HG03103 (cell line): Measurements from ENCODE around the gene TYMP.
A peak's percentile ranks its signal among the peaks of the same experiment; 100 is the strongest.

Source experiments
- ATAC-seq: cut with Tn5 transposase; IDR thresholded peaks from one replicate; pipeline ENCODE4 v1.9.1; 2021; ENCODE audit warnings: low read depth; ENCODE audit not compliant: unreplicated experiment

TYMP gene

GRCh38 chr22:50563413-50564160, 33.8 kb upstream of the TYMP start:
- ATAC-seq = no peak

DNA sequence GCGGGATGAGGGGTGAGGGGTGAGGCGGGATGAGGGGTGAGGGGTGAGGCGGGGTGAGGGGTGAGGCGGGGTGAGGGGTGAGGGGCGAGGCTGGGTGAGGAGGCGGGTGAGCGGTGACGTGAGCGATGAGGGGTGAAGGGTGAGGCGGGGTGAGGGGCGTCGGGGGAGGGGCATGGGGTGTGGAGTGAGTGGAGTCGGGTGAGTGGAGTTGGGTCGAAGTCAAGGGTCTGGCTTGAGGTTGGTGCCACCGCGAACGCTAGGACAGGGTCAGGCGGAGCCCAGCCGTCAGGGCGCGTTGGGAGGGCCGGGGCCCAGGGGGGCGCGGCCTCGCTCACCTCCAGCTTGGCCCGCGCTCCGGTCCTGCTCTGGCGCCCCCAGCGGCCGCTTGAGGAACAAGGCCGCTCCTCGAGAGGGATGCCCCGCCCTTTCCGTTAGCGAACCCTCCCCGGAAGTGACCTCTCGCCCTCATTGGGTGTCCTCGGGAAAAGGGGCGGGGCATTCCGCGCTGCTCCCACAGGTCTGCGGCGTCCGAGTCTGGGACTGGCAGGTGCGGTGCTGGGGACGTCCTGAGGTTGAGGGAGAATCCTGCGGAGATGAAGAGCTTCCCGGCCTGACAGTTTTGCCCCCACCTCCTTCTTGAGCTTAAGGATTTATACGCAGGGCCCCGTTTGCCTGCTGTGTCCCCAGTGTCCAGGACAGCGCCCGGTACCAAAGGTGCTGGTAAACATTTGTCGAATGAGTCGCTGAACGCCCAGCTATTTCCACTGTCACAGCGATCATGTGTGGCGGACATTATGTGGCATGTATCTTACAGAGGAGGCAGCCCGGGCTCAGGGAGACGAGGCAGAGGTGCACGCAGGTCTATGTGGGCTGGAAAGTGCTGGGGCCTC, 33.0 kb upstream of the TYMP start, which contains the start of gene SYCE3:
Gene SYCE3, minus strand, starts transcription at position 397 of the 890 bp plus-strand sequence. CDS start 6,514 bp downstream, outside the sequence.
- ATAC-seq = peak; percentile 86

- ATAC-seq = no peak
These were observed 31.9 kb upstream of the TYMP start for GRCh38 chr22:50561401-50562358.

- ATAC-seq = no peak
These were observed 30.2 kb upstream of the TYMP start for GRCh38 chr22:50560034-50560433.

- ATAC-seq = no peak
These were observed 26.9 kb upstream of the TYMP start for GRCh38 chr22:50556703-50557102.

DNA sequence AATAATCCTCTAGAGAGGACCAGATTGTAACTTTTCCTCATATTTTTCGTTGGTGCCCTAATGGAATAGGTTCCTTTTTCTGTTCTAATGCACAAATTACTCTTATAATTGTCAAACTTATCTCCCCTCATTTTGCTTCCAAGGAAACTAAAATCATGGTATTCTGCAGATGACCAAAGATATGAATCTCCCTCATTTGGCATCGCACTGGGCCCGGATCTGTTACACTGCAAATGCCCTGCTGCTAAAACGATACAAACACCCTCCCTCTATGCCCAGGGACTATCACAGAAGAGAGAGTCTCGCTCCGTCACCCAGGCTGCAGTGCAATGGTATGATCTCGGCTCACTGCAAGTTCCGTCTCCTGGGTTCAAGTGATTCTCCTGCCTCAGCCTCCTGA, 23.5 kb upstream of the TYMP start:
- ATAC-seq = no peak

DNA sequence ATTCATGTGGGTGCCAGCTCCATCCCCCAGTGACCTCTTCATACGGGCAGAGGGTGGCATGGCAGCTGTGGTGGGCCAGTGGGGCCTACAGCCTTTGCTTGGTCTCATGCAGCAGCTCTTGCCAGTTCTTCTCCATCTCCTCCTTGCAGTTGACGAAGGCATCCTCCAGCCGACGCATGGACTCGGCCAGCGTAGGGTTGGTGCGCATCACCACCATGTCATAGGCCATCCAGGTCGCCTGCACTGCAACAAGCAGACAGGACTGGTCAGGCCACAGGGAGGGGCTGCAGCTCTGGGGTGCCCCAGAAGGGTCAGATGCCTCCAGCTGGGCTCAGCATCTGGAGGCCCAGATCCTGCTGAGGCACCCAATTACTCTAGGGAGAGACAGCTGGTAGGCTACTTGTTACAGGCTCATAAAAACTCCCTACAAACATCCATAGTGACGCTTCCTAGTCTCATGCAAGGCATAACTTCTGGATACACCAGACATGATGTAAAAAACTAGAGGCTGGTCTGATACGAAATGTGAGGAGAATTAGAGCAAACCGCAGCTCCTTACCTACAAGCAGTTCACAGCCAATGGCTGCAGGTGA, 21.4 kb upstream of the TYMP start:
- no peak for ATAC-seq

DNA sequence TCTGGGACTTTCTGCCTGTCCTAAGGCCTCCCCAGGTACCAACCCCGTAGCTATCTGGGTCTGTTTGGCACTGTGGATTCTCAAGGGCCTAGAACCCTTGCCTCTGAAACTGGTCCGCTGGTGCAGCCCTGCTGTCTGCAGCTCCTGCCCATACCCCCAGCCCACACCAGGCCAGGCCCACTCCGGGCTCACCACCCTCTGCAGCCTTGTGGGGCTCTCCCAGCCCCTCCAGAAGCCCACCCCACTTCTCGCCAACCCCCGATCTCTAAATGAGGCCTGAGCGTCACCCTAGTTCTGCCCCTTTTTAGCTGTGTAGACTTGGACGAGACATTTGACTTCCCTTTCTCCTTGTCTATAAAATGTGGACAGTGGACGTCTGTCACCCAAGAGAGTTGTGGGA, 20.6 kb upstream of the TYMP start:
- no peak for ATAC-seq

DNA sequence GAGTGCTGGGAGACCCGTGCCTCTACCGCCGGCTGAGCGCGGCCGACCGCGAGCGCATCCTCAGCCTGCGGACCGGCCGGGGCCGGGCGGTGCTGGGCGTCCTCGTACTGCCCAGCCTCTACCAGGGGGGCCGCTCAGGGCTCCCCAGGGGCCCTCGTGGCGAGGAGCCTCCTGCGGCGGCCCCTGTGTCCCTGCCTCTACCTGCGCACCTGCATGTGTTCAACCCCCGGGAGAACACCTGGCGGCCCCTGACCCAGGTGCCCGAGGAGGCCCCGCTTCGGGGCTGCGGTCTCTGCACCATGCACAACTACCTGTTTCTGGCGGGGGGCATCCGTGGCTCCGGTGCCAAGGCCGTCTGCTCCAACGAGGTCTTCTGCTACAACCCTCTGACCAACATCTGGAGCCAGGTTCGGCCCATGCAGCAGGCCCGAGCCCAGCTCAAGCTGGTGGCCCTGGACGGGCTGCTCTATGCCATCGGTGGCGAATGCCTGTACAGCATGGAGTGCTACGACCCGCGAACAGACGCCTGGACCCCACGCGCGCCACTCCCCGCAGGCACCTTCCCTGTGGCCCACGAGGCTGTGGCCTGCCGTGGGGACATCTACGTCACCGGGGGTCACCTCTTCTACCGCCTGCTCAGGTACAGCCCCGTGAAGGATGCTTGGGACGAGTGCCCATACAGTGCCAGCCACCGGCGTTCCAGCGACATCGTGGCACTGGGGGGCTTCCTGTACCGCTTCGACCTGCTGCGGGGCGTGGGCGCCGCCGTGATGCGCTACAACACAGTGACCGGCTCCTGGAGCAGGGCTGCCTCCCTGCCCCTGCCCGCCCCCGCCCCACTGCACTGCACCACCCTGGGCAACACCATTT, 19.3 kb upstream of the TYMP start:
- no peak for ATAC-seq

- no peak for ATAC-seq
These were observed 18.5 kb upstream of the TYMP start for GRCh38 chr22:50548040-50548920.

DNA sequence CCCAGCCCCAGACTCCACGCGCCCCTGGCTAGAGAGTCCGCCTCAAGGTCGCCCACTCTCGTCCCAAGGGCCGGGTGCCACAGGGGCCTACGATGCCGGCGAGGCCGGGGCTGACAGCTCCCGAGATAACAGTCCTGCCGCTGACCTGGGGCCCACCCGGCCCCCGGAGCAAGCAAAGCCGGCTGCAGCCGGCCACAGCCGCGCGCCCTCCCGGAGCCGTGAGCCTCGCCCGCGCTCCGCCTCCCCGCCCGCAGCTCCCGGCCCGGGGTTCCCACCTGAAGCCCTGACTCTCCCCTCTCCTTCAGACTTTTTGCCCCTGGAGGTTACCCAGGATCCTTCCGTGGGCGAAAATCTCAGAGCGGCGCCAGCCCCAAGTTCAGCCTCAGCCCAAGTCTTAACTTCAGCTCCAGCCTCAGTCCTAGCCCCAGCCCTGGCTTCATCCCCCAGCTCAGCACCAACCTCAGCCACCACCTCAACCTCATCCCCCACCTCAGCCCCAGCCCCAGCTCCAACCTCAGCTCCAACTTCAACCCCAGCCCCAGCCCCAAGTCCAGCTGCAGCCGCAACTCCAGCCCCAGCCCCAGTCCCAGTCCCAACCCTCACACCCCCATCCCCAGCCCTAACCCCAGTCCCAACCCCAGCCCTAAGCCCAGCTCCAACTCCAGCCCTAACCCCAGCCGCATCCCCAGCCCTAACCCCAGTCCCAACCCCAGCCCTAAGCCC, 17.6 kb upstream of the TYMP start:
- ATAC-seq = no peak

DNA sequence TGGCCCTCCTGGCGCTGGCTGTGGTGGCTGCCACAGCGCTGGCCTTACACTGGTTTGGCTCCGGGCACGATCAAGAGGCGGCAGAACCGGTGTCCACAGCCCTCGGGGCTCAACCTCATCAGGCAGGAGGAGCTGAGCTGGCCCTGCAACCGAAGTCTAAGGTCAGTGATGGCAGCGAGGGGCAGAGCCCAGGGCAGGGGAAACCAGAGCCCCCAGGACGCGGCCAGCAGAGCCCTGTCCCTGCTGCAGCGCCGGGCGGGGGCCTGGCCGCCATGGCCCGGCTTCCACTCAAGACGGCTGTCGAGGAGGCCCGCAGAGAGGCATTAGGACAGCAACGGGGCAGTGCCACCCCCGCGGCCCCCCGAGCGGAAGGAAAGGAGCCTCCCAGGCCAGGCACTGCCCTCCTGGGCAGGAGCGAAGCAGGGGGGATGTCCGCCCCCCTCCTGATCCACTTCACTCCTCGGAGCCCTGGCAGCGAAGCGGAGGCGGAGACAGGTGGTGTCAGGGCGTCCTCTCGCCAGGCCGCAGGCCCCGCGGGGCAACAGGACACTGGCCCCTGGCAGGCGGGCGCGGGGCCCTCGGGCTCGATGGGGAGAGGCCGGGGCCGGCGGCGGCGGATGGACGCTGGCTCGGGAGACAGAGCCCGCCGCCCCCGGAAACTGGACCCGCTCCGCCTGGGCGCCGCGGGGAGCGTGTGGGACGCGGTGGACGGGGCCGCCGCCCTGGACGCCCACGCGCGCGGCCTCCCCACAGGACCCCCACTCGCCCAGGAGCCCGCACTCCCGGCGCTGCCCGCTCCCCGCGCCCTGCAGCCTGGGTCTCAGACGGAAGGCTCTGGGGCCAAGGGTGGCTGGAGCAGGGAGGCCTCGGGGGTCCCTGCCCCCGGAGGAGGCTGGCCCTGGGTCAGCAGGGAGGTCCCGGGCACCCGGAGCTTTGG, 16.8 kb upstream of the TYMP start:
- ATAC-seq = no peak

- no peak for ATAC-seq
These were observed 15.9 kb upstream of the TYMP start, which contains the start of gene KLHDC7B for GRCh38 chr22:50545522-50546325. TSS of gene KLHDC7B (plus strand) at chr22:50545899. CDS start at chr22:50546244, 345 bp downstream.

DNA sequence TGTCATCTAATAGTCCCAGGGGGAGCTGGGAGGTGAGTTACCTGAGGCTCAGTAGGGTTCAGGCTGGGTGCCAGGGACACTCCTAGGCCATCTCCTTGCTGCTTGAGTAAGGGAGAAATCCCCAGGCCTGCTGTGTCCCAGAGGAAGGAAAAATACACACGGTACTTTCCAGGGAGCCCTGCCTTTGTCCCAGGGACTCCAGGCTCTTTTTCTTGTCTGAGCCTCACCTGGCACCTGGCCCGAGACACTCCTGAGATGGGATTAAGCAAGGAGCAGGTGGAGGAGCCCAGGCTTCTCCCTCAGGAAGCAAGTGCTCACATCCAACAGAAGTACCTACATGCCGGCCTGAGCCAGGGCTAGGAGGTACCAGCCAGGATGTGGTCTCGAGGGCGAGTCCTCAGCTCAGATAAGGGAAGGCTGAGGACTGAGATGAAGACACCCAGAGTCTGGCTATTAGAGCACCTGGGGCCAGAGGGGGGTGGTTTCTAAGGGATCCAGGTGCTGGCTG, 15.0 kb upstream of the TYMP start:
- no peak for ATAC-seq

- no peak for ATAC-seq
These were observed 14.4 kb upstream of the TYMP start for GRCh38 chr22:50544078-50544745.
